GM23338 (cell line): Measurements from ENCODE around the gene CNMD. TPM values are rescaled to one million over a fixed set of nuclear protein-coding genes. Genes with fewer than 3 reads are reported as not detected.
A peak's percentile ranks its signal among the peaks of the same experiment; 100 is the strongest.

ENCODE experiments used
- ATAC-seq: fragments of 200-7000 bp; cut with Tn5 transposase; 3 replicates; pipeline ENCODE4 v1.9.1; 2020
- DNase-seq: peaks from one replicate; pipeline ENCODE4 v3.0.0-alpha.2; 2015; ENCODE audit warnings: low spot score
- H2AFZ ChIP-seq: fragments of 200-600 bp; sonication (generic); 2 replicates; pipeline ENCODE4 v1.8.0; 2016; ENCODE audit warnings: antibody characterized with exemption, mild to moderate bottlenecking, moderate library complexity
- H3F3A ChIP-seq: fragments of 200-600 bp; sonication (generic); replicated peaks from 2 replicates; pipeline ENCODE4 v1.8.0; 2017; ENCODE audit warnings: antibody characterized with exemption, mixed run types, low read depth
- H3K27ac ChIP-seq: fragments of 200-600 bp; sonication (generic); 2 replicates; pipeline ENCODE4 v1.6.1; 2016; ENCODE audit warnings: low read depth
- H3K27me3 ChIP-seq: fragments of 200-600 bp; sonication (generic); 2 replicates; pipeline ENCODE4 v1.8.0; 2016; ENCODE audit warnings: mild to moderate bottlenecking, mixed run types, moderate library complexity; ENCODE audit not compliant: insufficient read depth
- H3K36me3 ChIP-seq: fragments of 200-600 bp; sonication (generic); 2 replicates; pipeline ENCODE4 v1.8.0; 2016; ENCODE audit warnings: mild to moderate bottlenecking; ENCODE audit not compliant: insufficient read depth
- H3K4me1 ChIP-seq: fragments of 200-600 bp; sonication (generic); 2 replicates; pipeline ENCODE4 v1.8.0; 2016; ENCODE audit warnings: mild to moderate bottlenecking, moderate library complexity; ENCODE audit not compliant: insufficient read depth
- H3K4me2 ChIP-seq: fragments of 200-600 bp; sonication (generic); 2 replicates; pipeline ENCODE4 v1.7.1; 2017; ENCODE audit warnings: mixed run types
- H3K4me3 ChIP-seq: fragments of 200-600 bp; sonication (generic); 2 replicates; pipeline ENCODE4 v1.6.1; 2016; ENCODE audit warnings: mixed run types
- H3K79me2 ChIP-seq: fragments of 200-600 bp; sonication (generic); replicated peaks from 2 replicates; pipeline ENCODE4 v1.8.0; 2017; ENCODE audit warnings: mild to moderate bottlenecking; ENCODE audit not compliant: insufficient read depth
- H3K9me2 ChIP-seq: fragments of 200-600 bp; sonication (generic); 2 replicates; pipeline ENCODE4 v1.8.0; 2017; ENCODE audit not compliant: insufficient read depth
- H4K20me1 ChIP-seq: fragments of 200-600 bp; sonication (generic); replicated peaks from 2 replicates; pipeline ENCODE4 v1.8.0; 2017; ENCODE audit warnings: mild to moderate bottlenecking; ENCODE audit not compliant: insufficient read depth
- H3K27ac Mint-ChIP-seq: 2 replicates; pipeline ENCODE4 v1.8.0; 2020; ENCODE audit warnings: inconsistent platforms, mild to moderate bottlenecking, moderate library complexity, mixed read lengths
- H3K27me3 Mint-ChIP-seq: 3 replicates; pipeline ENCODE4 v1.8.0; 2022; ENCODE audit warnings: low read depth, mild to moderate bottlenecking, moderate library complexity, mixed read lengths, inconsistent platforms; ENCODE audit not compliant: insufficient read depth, poor library complexity
- H3K36me3 Mint-ChIP-seq: 3 replicates; pipeline ENCODE4 v1.8.0; 2021; ENCODE audit warnings: low read depth, mild to moderate bottlenecking, inconsistent platforms, moderate library complexity, mixed read lengths
- H3K4me1 Mint-ChIP-seq: 3 replicates; pipeline ENCODE4 v1.8.0; 2020; ENCODE audit warnings: mild to moderate bottlenecking, inconsistent platforms, mixed read lengths
- H3K4me3 Mint-ChIP-seq: 3 replicates; pipeline ENCODE4 v1.8.0; 2021; ENCODE audit warnings: moderate library complexity, mild to moderate bottlenecking, inconsistent platforms, mixed read lengths
- H3K9me3 Mint-ChIP-seq: 3 replicates; pipeline ENCODE4 v1.8.0; 2020; ENCODE audit warnings: moderate library complexity, mild to moderate bottlenecking, inconsistent platforms, mixed read lengths
- CREB1 ChIP-seq: fragments of 250-450 bp; sonication (Bioruptor Pico); IDR thresholded peaks from 2 replicates; pipeline ENCODE4 v1.5.0; 2020; ENCODE audit warnings: low read depth, mild to moderate bottlenecking, moderate library complexity
- NANOG ChIP-seq: IDR thresholded peaks from 2 replicates; pipeline ENCODE4 v1.6.1; 2016; ENCODE audit warnings: antibody characterized with exemption, borderline replicate concordance
- polyA plus RNA-seq: library from polyadenylated mRNA; unstranded; fragments of >200 nt; fragmentation: Nextera tagmentation; extraction: Ambion mirVana; gene quantifications from 2 replicates; pipeline ENCODE4 v1.2.1, GENCODE V29; 2016
- total RNA-seq: library from RNA; depleted of rRNA; stranded (reverse); fragments of >200 nt; shearing (Covaris generic); gene quantifications from 2 replicates; pipeline ENCODE4 v1.2.3, GENCODE V29; 2014
- TF ChIP-seq, protein P1 (sequence below), 2 experiments: fragments of 200-600 bp in 1 of 2; sonication (generic) in 1 of 2; conservative IDR thresholded peaks; 2 replicates each; pipeline versions ENCODE4 v1.5.1 to v1.6.1; 2016 to 2017; ENCODE audit warnings: antibody characterized with exemption in 2 of 2, low read depth in 2 of 2, mild to moderate bottlenecking in 2 of 2, moderate library complexity in 1 of 2
- TF ChIP-seq, protein P2 (sequence below): fragments of 250-450 bp; sonication (Bioruptor Pico); IDR thresholded peaks from 2 replicates; pipeline ENCODE4 v1.5.0; 2020; ENCODE audit warnings: mild to moderate bottlenecking, moderate library complexity
- TF ChIP-seq, protein P3 (sequence below): IDR thresholded peaks from one replicate; pipeline ENCODE4 v1.6.1; 2018; ENCODE audit warnings: antibody characterized with exemption; ENCODE audit not compliant: unreplicated experiment

The CNMD gene
- total and polyA plus RNA-seq, 2 experiments from 2014 or later: 141 to 207 TPM

DNA sequence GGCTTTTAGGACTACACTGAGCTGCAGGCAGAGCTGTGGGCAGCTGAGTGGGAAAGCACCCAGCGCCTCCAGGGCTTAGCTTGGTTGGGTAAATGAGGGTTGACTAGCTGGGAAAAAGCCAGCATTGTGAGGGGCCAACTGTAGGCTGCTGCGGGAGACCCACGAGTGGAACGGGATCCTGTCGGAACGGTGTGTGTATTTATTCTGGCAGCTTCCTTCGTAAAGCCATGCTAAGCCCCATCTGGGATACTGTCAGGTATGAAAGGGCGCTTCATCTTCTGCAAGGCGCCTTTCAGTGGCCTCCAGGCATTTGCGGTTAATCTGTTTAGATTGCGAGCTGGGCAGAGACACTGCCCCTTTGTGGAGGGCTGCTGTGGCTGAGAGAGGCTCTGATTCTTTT, 39.5 kb upstream of the CNMD start:
- no peaks in the 10 kb centered on the region for H3K4me1 Mint-ChIP-seq
- H3K4me3 Mint-ChIP-seq: no peak overlapping the region
- H3K36me3 Mint-ChIP-seq: no peaks in the 10 kb centered on the region
- Histone ChIP-seq H3K36me3 (no peaks in the 10 kb centered on the region), H3K79me2 (no peaks in the 10 kb centered on the region), H2AFZ (peak overlapping the region; percentile 93), H4K20me1 (no peaks in the 10 kb centered on the region), H3K27me3 (no peaks in the 10 kb centered on the region), H3F3A (no peaks in the 10 kb centered on the region), H3K9me2 (peaks cover 5% of the 10 kb centered on the region; the same call in 1 of the 2 replicates), H3K4me1 (no peaks in the 10 kb centered on the region), H3K4me2 (no peak overlapping the region), H3K4me3 (no peak overlapping the region), H3K27ac (no peak overlapping the region)
- no peaks in the 10 kb centered on the region for H3K9me3 Mint-ChIP-seq
- H3K27ac Mint-ChIP-seq: no peak overlapping the region
- TF ChIP-seq NANOG (no peak), CREB1 (CRISPR knock-in tag) (no peak)
- TF ChIP-seq, protein P1, sequence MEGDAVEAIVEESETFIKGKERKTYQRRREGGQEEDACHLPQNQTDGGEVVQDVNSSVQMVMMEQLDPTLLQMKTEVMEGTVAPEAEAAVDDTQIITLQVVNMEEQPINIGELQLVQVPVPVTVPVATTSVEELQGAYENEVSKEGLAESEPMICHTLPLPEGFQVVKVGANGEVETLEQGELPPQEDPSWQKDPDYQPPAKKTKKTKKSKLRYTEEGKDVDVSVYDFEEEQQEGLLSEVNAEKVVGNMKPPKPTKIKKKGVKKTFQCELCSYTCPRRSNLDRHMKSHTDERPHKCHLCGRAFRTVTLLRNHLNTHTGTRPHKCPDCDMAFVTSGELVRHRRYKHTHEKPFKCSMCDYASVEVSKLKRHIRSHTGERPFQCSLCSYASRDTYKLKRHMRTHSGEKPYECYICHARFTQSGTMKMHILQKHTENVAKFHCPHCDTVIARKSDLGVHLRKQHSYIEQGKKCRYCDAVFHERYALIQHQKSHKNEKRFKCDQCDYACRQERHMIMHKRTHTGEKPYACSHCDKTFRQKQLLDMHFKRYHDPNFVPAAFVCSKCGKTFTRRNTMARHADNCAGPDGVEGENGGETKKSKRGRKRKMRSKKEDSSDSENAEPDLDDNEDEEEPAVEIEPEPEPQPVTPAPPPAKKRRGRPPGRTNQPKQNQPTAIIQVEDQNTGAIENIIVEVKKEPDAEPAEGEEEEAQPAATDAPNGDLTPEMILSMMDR (conservative IDR thresholded peaks at IDR 0.05; ENCODE audit: low read depth in 2 of 2): 0 out of 4 replicates have a peak, but pooled peaks of 1 of the 2 experiments have one; percentile 5
- H3K27me3 Mint-ChIP-seq: no peaks in the 10 kb centered on the region
- peak; percentile 74 for ATAC-seq
- DNase-seq: peak; percentile 15

DNA sequence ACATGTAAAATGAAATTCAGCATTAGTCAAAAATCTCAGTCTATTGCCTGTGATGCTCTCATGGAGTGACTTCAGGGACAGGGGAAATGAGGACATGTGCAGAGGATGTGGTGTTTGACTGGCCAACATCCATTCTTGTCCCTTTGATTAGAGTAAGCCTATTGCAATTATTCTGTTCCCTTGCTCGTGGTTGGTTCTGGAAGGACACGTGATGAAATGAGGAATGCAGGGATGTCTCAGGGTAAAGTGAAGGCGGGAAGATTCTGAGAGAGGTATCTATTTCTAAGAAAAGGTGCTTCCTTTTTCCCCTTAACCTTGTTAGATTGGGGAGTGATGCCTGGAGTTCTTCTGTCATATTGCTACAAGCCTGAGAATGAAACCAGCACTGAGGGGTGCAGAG, 37.1 kb upstream of the CNMD start:
- Histone ChIP-seq H3K79me2 (no peaks in the 10 kb centered on the region), H3K4me3 (no peak overlapping the region), H3K9me2 (no peaks in the 10 kb centered on the region), H2AFZ (no peak overlapping the region), H3F3A (no peaks in the 10 kb centered on the region), H3K36me3 (no peaks in the 10 kb centered on the region), H3K4me2 (no peak overlapping the region), H3K4me1 (no peaks in the 10 kb centered on the region), H3K27me3 (no peaks in the 10 kb centered on the region), H4K20me1 (no peaks in the 10 kb centered on the region), H3K27ac (no peak overlapping the region)
- H3K4me3 Mint-ChIP-seq: no peak overlapping the region
- DNase-seq (peak; percentile 24), ATAC-seq (no peak)
- TF ChIP-seq, protein P2, sequence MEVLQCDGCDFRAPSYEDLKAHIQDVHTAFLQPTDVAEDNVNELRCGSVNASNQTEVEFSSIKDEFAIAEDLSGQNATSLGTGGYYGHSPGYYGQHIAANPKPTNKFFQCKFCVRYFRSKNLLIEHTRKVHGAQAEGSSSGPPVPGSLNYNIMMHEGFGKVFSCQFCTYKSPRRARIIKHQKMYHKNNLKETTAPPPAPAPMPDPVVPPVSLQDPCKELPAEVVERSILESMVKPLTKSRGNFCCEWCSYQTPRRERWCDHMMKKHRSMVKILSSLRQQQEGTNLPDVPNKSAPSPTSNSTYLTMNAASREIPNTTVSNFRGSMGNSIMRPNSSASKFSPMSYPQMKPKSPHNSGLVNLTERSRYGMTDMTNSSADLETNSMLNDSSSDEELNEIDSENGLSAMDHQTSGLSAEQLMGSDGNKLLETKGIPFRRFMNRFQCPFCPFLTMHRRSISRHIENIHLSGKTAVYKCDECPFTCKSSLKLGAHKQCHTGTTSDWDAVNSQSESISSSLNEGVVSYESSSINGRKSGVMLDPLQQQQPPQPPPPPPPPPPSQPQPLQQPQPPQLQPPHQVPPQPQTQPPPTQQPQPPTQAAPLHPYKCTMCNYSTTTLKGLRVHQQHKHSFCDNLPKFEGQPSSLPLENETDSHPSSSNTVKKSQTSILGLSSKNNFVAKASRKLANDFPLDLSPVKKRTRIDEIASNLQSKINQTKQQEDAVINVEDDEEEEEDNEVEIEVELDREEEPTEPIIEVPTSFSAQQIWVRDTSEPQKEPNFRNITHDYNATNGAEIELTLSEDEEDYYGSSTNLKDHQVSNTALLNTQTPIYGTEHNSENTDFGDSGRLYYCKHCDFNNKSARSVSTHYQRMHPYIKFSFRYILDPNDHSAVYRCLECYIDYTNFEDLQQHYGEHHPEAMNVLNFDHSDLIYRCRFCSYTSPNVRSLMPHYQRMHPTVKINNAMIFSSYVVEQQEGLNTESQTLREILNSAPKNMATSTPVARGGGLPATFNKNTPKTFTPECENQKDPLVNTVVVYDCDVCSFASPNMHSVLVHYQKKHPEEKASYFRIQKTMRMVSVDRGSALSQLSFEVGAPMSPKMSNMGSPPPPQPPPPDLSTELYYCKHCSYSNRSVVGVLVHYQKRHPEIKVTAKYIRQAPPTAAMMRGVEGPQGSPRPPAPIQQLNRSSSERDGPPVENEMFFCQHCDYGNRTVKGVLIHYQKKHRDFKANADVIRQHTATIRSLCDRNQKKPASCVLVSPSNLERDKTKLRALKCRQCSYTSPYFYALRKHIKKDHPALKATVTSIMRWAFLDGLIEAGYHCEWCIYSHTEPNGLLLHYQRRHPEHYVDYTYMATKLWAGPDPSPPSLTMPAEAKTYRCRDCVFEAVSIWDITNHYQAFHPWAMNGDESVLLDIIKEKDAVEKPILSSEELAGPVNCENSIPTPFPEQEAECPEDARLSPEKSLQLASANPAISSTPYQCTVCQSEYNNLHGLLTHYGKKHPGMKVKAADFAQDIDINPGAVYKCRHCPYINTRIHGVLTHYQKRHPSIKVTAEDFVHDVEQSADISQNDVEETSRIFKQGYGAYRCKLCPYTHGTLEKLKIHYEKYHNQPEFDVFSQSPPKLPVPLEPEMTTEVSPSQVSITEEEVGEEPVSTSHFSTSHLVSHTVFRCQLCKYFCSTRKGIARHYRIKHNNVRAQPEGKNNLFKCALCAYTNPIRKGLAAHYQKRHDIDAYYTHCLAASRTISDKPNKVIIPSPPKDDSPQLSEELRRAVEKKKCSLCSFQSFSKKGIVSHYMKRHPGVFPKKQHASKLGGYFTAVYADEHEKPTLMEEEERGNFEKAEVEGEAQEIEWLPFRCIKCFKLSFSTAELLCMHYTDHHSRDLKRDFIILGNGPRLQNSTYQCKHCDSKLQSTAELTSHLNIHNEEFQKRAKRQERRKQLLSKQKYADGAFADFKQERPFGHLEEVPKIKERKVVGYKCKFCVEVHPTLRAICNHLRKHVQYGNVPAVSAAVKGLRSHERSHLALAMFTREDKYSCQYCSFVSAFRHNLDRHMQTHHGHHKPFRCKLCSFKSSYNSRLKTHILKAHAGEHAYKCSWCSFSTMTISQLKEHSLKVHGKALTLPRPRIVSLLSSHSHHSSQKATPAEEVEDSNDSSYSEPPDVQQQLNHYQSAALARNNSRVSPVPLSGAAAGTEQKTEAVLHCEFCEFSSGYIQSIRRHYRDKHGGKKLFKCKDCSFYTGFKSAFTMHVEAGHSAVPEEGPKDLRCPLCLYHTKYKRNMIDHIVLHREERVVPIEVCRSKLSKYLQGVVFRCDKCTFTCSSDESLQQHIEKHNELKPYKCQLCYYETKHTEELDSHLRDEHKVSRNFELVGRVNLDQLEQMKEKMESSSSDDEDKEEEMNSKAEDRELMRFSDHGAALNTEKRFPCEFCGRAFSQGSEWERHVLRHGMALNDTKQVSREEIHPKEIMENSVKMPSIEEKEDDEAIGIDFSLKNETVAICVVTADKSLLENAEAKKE: no peak
- TF ChIP-seq, protein P3, sequence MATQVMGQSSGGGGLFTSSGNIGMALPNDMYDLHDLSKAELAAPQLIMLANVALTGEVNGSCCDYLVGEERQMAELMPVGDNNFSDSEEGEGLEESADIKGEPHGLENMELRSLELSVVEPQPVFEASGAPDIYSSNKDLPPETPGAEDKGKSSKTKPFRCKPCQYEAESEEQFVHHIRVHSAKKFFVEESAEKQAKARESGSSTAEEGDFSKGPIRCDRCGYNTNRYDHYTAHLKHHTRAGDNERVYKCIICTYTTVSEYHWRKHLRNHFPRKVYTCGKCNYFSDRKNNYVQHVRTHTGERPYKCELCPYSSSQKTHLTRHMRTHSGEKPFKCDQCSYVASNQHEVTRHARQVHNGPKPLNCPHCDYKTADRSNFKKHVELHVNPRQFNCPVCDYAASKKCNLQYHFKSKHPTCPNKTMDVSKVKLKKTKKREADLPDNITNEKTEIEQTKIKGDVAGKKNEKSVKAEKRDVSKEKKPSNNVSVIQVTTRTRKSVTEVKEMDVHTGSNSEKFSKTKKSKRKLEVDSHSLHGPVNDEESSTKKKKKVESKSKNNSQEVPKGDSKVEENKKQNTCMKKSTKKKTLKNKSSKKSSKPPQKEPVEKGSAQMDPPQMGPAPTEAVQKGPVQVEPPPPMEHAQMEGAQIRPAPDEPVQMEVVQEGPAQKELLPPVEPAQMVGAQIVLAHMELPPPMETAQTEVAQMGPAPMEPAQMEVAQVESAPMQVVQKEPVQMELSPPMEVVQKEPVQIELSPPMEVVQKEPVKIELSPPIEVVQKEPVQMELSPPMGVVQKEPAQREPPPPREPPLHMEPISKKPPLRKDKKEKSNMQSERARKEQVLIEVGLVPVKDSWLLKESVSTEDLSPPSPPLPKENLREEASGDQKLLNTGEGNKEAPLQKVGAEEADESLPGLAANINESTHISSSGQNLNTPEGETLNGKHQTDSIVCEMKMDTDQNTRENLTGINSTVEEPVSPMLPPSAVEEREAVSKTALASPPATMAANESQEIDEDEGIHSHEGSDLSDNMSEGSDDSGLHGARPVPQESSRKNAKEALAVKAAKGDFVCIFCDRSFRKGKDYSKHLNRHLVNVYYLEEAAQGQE: no peak
- no peaks in the 10 kb centered on the region for H3K27me3 Mint-ChIP-seq
- no peaks in the 10 kb centered on the region for H3K9me3 Mint-ChIP-seq
- H3K36me3 Mint-ChIP-seq: no peaks in the 10 kb centered on the region
- no peak overlapping the region for H3K27ac Mint-ChIP-seq
- H3K4me1 Mint-ChIP-seq: no peaks in the 10 kb centered on the region
